ENCODE results near the gene MGLL.
"Not testable (repeated sequence)": the region's sequence is repeated elsewhere in the genome, so short reads cannot be mapped to it uniquely, and the experiment has no call there.

Gene MGLL

DNA sequence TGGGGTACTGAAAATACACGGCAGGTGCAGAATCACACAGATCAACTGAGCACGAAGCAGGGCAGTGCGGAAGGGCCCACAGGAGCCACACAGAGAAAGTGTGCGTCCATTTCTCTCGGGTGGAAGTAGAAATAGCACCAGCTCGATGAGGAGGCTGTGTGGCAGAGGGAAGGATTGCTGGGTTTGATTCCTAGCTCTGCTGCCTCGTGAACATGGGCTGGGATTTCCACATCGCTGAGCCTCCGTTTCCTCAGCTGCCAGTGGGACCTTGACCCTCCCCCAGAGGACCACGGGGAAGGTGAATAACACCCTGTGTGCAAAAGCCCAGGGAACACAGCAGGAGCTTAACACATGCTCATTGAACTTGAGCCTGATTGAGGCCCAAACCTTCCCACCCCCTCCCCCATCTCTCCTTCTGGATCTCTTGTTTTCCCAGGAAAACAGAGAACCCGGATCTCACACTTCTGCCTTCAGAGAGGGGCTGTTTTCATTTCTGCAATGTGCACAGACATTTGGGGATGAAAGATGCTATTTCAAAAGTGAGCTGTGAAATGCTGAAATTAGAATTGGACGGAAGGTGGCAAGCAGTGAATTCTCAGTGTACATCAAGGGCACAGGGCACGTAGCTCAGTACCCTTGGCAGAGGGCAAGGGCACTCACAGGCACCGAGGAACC lies 111.2 kb downstream of the MGLL start:
- H3K4me3 ChIP-seq (ENCODE audit: low read depth, low read length): no peak overlapping the region

DNA sequence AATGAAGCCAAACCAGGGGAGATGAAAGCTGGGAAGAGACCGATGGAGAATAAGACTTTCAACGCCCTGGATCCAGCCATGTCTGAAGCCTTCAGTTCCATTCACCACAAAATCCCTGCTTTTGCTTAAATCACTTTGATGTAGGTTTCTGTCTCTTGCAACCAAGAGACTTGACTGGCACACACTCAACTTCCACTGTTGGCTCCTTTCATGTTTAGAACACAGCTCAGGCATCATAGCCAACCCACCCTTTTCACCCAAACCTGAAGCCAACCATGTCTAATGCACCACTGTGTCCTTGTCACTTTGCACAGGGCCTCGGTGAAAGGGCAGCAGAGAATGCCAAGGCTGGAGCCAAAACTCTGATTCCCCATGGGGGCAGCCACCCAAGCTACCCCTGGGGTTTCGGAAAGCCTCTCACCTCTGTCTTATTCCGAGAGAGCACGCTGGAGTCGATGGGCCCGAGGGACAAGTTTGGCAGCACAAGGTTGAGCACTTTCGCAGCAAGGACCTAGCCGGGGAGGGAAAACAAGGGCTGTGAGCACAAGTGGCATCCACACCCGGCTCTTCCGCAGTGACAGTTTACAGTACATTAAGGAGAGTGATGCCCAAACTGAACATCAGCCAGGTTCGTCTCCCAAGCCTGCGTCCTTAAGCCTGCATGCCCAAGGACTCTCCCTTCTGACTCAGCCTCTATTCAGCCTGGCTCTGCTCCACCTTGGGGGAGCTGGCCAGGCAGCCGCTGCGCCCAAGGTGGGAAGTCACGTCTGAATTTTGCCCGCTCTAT lies 112.0 kb downstream of the MGLL start:
- H3K4me3 ChIP-seq (ENCODE audit: low read depth, low read length): no peak overlapping the region

- H3K4me3 ChIP-seq (ENCODE audit: low read depth, low read length): no peak overlapping the region
Measured at GRCh38 chr3:127709320-127710060, 112.8 kb downstream of the MGLL start.

DNA sequence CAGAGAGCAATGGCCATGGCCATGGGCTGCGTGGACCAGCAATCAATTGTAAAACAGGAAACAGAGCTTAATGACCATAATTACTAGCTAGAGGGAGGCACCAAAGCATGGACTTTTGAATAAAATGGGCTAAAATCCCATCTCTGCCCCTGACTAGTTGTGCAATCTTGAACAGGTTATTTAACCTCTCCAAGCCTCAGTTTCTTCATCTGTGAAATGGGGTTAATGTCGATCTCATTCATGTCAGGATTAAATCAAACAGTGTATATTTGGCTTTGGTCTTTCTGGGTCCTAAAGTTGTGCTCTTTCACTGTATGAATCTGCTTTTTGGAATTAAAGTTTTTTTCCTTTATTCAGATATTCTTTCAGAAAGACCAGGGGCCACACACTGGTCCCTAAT lies 113.5 kb downstream of the MGLL start:
- H3K4me3 ChIP-seq (ENCODE audit: low read depth, low read length): no peak overlapping the region

- H3K4me3 ChIP-seq (ENCODE audit: low read depth, low read length): no peak overlapping the region
Measured at GRCh38 chr3:127707851-127708411, 114.4 kb downstream of the MGLL start.

GRCh38 chr3:127706785-127707351 lies 115.4 kb downstream of the MGLL start:
- no peak overlapping the region for H3K4me3 ChIP-seq (ENCODE audit: low read depth, low read length)

GRCh38 chr3:127706312-127706711 lies 116.0 kb downstream of the MGLL start:
- no peak overlapping the region for H3K4me3 ChIP-seq (ENCODE audit: low read depth, low read length)

- not testable (repeated sequence) for H3K4me3 ChIP-seq (ENCODE audit: low read depth, low read length)
Measured at GRCh38 chr3:127704840-127705239, 117.5 kb downstream of the MGLL start.

DNA sequence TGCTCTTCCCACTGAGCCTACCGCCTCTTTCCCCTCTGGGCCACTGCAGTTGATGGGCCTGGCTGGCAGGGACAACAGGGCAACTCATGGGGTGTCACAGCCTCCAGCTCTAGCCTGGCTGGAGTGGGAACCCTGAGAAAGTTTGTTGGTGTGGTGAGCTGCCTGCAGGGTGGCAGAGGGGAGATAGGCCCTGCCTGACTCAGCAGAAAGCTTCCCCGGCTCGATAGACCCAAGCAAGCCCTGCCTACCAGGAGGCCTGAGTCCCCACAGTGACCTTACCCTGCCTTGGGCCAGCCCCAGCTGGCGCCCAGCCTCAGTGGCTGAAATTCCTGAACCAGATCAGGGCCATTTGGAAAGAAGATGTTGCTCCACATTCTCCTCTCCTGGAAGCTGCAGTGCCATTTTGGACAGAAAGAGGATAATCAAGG lies 120.2 kb downstream of the MGLL start:
- no peak overlapping the region for H3K4me3 ChIP-seq (ENCODE audit: low read depth, low read length)

- no peak overlapping the region for H3K4me3 ChIP-seq (ENCODE audit: low read depth, low read length)
Measured at GRCh38 chr3:127701280-127701911, 120.9 kb downstream of the MGLL start.

GRCh38 chr3:127700406-127700805 lies 121.9 kb downstream of the MGLL start:
- H3K4me3 ChIP-seq (ENCODE audit: low read depth, low read length): no peak overlapping the region

GRCh38 chr3:127699416-127700300 lies 122.7 kb downstream of the MGLL start:
- H3K4me3 ChIP-seq (ENCODE audit: low read depth, low read length): no peak overlapping the region

- no peak overlapping the region for H3K4me3 ChIP-seq (ENCODE audit: low read depth, low read length)
Measured at GRCh38 chr3:127698691-127699415, 123.5 kb downstream of the MGLL start.

DNA sequence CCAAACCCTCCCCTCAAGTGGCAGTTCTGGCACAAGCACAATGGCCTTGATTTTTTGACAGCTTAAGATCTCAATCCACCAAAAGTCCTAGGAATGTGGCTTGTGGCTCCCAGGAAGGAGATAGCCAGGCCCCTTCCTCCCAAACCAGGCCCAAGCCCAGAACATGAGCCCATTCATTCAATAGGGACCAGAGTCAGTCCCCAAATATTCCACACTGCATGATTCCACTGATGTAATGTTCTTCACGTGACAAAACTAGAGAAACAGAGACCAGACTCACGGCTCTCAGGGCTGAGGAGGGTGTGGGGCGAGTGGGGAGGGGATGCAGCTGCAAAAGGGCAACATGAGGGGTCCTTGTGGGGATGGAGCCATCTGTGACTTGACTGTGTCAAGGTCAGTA lies 124.0 kb downstream of the MGLL start:
- no peak overlapping the region for H3K4me3 ChIP-seq (ENCODE audit: low read depth, low read length)

DNA sequence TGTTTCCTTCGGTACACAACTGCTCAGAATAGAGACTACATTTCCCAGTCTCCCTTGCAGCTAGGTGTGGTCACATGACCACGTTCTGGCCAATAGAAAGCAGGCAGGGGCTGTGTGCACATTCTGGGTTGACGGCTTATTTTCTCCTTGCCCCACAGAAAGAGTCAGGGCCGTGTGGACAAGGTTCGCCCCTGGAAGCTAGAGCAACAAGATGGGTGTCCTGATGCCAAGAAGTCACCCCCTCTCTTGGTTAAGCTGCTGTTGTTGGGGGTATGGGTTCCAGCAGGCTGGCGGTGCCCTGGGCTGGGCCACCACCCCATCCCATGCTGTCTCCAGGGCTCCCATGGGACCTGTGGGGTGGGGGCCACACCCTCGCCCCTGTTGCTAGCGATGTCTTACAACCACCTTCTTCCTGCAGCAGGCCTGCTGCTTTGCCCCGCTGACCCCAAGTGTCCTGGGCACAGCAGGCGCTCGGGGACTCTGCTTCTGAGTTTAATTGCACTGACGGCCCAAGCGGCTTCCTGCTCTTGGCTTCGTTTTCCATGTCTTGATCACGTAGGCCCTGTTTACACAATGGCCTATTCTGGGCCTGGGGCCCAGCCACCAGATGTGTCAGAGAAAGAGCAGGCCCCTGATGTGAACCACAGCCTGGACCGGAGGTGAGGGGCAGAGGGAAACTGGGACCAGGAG lies 124.6 kb downstream of the MGLL start:
- H3K4me3 ChIP-seq (ENCODE audit: low read depth, low read length): no peak overlapping the region

GRCh38 chr3:127694467-127695215 lies 127.7 kb downstream of the MGLL start:
- H3K4me3 ChIP-seq (ENCODE audit: low read depth, low read length): no peak overlapping the region

DNA sequence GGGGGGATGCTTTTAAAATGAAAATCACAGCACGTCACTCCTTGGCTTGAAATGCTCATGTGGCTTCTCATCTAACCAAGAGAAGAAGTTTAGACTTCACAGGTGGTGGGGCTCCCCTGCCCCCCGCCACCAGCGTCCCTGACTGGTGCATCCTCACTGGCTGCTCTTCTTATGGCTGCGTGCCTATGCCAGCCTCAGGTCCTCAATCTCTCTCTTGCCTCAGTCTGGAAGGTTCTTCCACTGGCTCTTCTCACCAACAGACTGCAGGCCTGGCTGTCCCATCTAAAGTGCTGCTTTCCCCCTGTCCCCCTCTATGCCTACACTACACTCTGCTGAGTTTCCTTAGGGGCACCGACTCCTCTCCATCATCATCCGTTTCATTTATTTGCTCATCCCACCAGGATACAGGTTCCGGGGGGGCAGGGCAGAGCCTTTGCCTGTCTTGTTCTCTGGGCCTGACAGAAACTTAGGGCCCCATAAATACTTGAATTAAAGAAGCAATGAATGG lies 128.9 kb downstream of the MGLL start:
- no peak overlapping the region for H3K4me3 ChIP-seq (ENCODE audit: low read depth, low read length)

All from iPS-11a (cell line).